ENCODE measurements around the gene PXYLP1.

PXYLP1 gene

GRCh38 chr3:141231952-141232823, 563 bp downstream of the PXYLP1 start:
- peak overlapping the region; percentile 84 for H3K4me3 ChIP-seq (ENCODE audit: control insufficient read depth, low read depth, low read length)
- DNase-seq (ENCODE audit: low read depth) = no peak
- TF ChIP-seq CTCF (IDR thresholded peaks at IDR 0.05; ENCODE audit: control insufficient read depth, insufficient read depth, low read depth, low read length, missing control alignments) = no peak

GRCh38 chr3:141233457-141234161, 2.0 kb downstream of the PXYLP1 start:
- no peak for TF ChIP-seq CTCF (IDR thresholded peaks at IDR 0.05; ENCODE audit: control insufficient read depth, insufficient read depth, low read depth, low read length, missing control alignments)
- DNase-seq (ENCODE audit: low read depth) = no peak
- no peak overlapping the region for H3K4me3 ChIP-seq (ENCODE audit: control insufficient read depth, low read depth, low read length)

- DNase-seq (ENCODE audit: low read depth) = no peak
- no peak overlapping the region for H3K4me3 ChIP-seq (ENCODE audit: control insufficient read depth, low read depth, low read length)
- no peak for TF ChIP-seq CTCF (IDR thresholded peaks at IDR 0.05; ENCODE audit: control insufficient read depth, insufficient read depth, low read depth, low read length, missing control alignments)
Observed at GRCh38 chr3:141234283-141234682, 2.7 kb downstream of the PXYLP1 start.

- TF ChIP-seq CTCF (IDR thresholded peaks at IDR 0.05; ENCODE audit: control insufficient read depth, insufficient read depth, low read depth, low read length, missing control alignments) = no peak
- DNase-seq (ENCODE audit: low read depth) = no peak
- H3K4me3 ChIP-seq (ENCODE audit: control insufficient read depth, low read depth, low read length) = no peak overlapping the region
Observed at GRCh38 chr3:141235661-141236171, 4.1 kb downstream of the PXYLP1 start.

- no peak overlapping the region for H3K4me3 ChIP-seq (ENCODE audit: control insufficient read depth, low read depth, low read length)
- no peak for DNase-seq (ENCODE audit: low read depth)
- TF ChIP-seq CTCF (IDR thresholded peaks at IDR 0.05; ENCODE audit: control insufficient read depth, insufficient read depth, low read depth, low read length, missing control alignments) = no peak
Observed at GRCh38 chr3:141236361-141236760, 4.7 kb downstream of the PXYLP1 start.

GRCh38 chr3:141237701-141238521, 6.3 kb downstream of the PXYLP1 start:
- H3K4me3 ChIP-seq (ENCODE audit: control insufficient read depth, low read depth, low read length) = no peak overlapping the region
- no peak for TF ChIP-seq CTCF (IDR thresholded peaks at IDR 0.05; ENCODE audit: control insufficient read depth, insufficient read depth, low read depth, low read length, missing control alignments)
- DNase-seq (ENCODE audit: low read depth) = no peak
